Osteocyte (in vitro differentiated cells): ENCODE results near the gene PKP2. TPM values are rescaled to one million over a fixed set of nuclear protein-coding genes. Genes with fewer than 3 reads are reported as not detected.

ENCODE experiments used
- DNase-seq: peaks from one replicate; pipeline ENCODE4 v3.0.0; 2021; ENCODE audit warnings: mixed read lengths; ENCODE audit not compliant: unreplicated experiment; ENCODE audit errors: extremely low spot score
- H3K27ac Mint-ChIP-seq: one replicate; pipeline ENCODE4 v1.8.0; 2021; ENCODE audit warnings: mild to moderate bottlenecking, mixed read lengths; ENCODE audit not compliant: unreplicated experiment
- H3K27me3 Mint-ChIP-seq: one replicate; pipeline ENCODE4 v1.8.0; 2021; ENCODE audit warnings: mixed read lengths; ENCODE audit not compliant: unreplicated experiment
- H3K36me3 Mint-ChIP-seq: one replicate; pipeline ENCODE4 v1.8.0; 2021; ENCODE audit warnings: mixed read lengths; ENCODE audit not compliant: unreplicated experiment
- H3K4me1 Mint-ChIP-seq: one replicate; pipeline ENCODE4 v1.8.0; 2021; ENCODE audit warnings: mixed read lengths; ENCODE audit not compliant: unreplicated experiment
- H3K4me3 Mint-ChIP-seq: one replicate; pipeline ENCODE4 v1.8.0; 2021; ENCODE audit warnings: mild to moderate bottlenecking, moderate library complexity, mixed read lengths; ENCODE audit not compliant: unreplicated experiment
- H3K9me3 Mint-ChIP-seq: one replicate; pipeline ENCODE4 v1.8.0; 2021; ENCODE audit warnings: mixed read lengths; ENCODE audit not compliant: unreplicated experiment
- total RNA-seq: library from RNA; stranded (reverse); gene quantifications from 2 replicates; pipeline ENCODE4 v1.2.1, GENCODE V29; 2021
- TF ChIP-seq, protein P1 (sequence below): fragments of 200-600 bp; sonication (generic); IDR thresholded peaks from 2 replicates; pipeline ENCODE4 v1.5.0; 2021; ENCODE audit warnings: antibody characterized with exemption, mild to moderate bottlenecking, moderate library complexity

The PKP2 gene
- total RNA-seq, 1 donor from 2014 or later: 2.1 TPM

DNA sequence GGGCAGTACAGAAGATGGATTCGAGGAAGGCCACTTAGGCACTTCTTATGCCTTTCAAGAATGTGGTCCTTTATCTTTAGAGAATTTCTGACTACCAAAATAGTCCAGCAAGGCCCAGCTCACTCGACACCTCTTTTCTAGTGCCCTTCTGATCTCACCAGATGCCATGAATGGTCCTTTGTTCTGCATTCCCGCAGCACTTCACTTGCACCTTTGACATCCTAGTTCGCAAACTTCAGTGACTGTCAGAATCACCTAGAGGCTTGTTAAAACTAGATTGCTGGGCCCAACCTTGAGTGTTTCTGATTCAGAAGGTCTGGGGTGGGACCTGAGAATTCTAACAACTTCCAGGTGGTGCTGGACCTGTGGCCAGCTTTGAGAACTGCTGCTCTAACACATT is 56.7 kb downstream of the PKP2 start:
- TF ChIP-seq, protein P1, sequence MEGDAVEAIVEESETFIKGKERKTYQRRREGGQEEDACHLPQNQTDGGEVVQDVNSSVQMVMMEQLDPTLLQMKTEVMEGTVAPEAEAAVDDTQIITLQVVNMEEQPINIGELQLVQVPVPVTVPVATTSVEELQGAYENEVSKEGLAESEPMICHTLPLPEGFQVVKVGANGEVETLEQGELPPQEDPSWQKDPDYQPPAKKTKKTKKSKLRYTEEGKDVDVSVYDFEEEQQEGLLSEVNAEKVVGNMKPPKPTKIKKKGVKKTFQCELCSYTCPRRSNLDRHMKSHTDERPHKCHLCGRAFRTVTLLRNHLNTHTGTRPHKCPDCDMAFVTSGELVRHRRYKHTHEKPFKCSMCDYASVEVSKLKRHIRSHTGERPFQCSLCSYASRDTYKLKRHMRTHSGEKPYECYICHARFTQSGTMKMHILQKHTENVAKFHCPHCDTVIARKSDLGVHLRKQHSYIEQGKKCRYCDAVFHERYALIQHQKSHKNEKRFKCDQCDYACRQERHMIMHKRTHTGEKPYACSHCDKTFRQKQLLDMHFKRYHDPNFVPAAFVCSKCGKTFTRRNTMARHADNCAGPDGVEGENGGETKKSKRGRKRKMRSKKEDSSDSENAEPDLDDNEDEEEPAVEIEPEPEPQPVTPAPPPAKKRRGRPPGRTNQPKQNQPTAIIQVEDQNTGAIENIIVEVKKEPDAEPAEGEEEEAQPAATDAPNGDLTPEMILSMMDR: no peak
- Mint-ChIP-seq H3K9me3 (no peaks in the 10 kb centered on the region), H3K4me1 (no peaks in the 10 kb centered on the region), H3K27me3 (no peaks in the 10 kb centered on the region), H3K27ac (no peak overlapping the region), H3K4me3 (no peak overlapping the region), H3K36me3 (no peaks in the 10 kb centered on the region)
- no peak for DNase-seq

DNA sequence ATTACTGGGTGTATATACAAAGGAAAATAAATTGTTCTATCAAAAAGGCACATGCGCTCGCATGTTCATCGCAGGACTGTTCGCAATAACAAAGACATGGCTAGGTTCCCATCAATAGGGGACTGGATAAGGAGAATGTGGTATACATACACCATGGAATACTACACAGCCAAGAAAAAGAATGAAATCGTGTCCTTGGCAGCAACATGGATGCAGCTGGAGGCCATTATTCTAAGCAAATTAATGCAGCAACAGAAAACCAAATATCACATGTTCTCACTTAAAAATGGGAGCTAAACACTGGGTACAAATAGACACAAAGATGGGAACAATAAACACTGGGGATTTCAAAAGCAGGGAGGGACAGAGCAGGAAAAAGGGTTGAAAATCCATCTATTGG is 58.6 kb downstream of the PKP2 start:
- Mint-ChIP-seq H3K4me1 (no peaks in the 10 kb centered on the region), H3K36me3 (no peaks in the 10 kb centered on the region), H3K9me3 (no peaks in the 10 kb centered on the region)

DNA sequence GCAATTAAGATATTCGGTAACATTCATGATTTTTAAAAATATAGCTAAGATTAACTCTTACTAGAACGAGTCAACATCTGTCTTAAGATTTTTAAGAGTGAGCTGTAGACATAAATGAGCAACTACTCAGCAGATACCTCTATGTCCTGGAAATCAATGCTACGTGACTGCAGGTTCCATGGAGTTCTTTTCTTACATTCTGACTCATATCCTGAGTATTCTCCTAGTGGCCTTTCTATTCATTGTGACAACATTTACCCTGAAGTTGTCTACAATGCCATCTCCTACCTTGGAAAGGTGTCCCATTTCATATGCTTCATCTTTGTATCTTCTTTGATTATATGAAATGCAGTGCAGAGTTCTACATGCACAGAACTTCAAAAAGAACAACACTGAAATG is 59.9 kb downstream of the PKP2 start:
- no peaks in the 10 kb centered on the region for H3K4me1 Mint-ChIP-seq
- no peaks in the 10 kb centered on the region for H3K27me3 Mint-ChIP-seq
- H3K27ac Mint-ChIP-seq: no peak overlapping the region
- no peaks in the 10 kb centered on the region for H3K9me3 Mint-ChIP-seq
- TF ChIP-seq, protein P1: no peak
- no peaks in the 10 kb centered on the region for H3K36me3 Mint-ChIP-seq
- DNase-seq: no peak
- H3K4me3 Mint-ChIP-seq: no peak overlapping the region

More for the DNA sequence above, 58.6 kb downstream of the PKP2 start:
- Mint-ChIP-seq H3K27ac (no peak overlapping the region), H3K27me3 (no peaks in the 10 kb centered on the region), H3K4me3 (no peak overlapping the region)
- DNase-seq: no peak
- TF ChIP-seq, protein P1: no peak

DNA sequence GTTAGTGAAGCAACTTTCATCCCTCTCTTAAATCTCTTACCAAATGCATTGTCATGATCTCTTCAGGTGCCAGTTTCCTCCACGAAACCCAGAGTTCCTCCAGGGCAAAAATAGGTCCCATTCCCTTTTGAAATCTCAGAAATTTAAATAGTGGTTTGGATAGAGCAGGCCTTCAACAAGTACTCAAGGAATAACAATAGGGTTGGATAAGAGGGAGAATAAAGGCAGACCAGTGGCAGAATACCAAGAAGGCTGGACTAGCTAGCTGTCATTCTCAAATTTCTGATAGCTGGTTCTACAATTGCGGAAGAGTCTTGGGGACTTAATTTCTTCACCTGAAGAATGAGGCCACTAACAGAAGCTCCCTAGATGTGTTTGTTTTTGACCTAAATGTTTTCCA is 62.5 kb downstream of the PKP2 start:
- Mint-ChIP-seq H3K27me3 (no peaks in the 10 kb centered on the region), H3K27ac (no peak overlapping the region), H3K9me3 (no peaks in the 10 kb centered on the region), H3K36me3 (no peaks in the 10 kb centered on the region), H3K4me1 (no peaks in the 10 kb centered on the region), H3K4me3 (no peak overlapping the region)
- no peak for DNase-seq
- TF ChIP-seq, protein P1: no peak

DNA sequence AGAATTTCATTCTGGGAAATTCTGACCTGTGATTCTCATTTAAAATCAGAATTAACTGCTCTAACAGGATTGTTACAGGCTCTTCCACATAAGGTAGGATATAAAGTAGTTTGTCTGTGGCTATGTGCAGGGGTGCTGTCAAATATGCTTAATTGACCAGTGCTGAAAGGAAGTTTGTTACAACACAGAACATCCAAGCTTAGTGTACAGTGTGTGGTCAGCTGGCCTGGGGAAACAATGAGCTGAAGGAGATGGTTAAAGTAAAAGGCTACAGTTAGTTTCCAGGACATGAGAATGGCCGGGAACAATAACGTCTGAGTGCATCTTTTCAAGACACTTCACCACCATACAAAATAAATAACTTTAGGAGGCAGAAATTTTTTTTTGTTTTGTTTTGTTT is 68.0 kb downstream of the PKP2 start:
- H3K27me3 Mint-ChIP-seq: no peaks in the 10 kb centered on the region
- TF ChIP-seq, protein P1: no peak
- H3K4me1 Mint-ChIP-seq: no peaks in the 10 kb centered on the region
- H3K36me3 Mint-ChIP-seq: no peaks in the 10 kb centered on the region
- DNase-seq: no peak
- no peak overlapping the region for H3K4me3 Mint-ChIP-seq
- H3K9me3 Mint-ChIP-seq: no peaks in the 10 kb centered on the region
- H3K27ac Mint-ChIP-seq: no peak overlapping the region
